Right lobe of liver (tissue), 6 donors: ENCODE measurements around the gene BBS4. TPM values are rescaled to one million over a fixed set of nuclear protein-coding genes. Genes with fewer than 3 reads are reported as not detected.

Experiments
- ATAC-seq, 4 donors: fragments of 200-7000 bp; cut with Tn5 transposase; one replicate each; pipeline ENCODE4 v1.9.1; 2020; ENCODE audit warnings: mild to moderate bottlenecking in 4 of 4, moderate library complexity in 4 of 4
- DNase-seq, 3 donors: peaks; one replicate each; pipeline ENCODE4 v3.0.0-alpha.2; 2020
- H3K27ac ChIP-seq, 3 donors: fragments of 200-600 bp; one replicate each; pipeline ENCODE4 v1.8.0; 2022
- H3K27me3 ChIP-seq, 2 donors: fragments of 200-600 bp; one replicate each; pipeline ENCODE4 v1.8.0; 2022
- H3K36me3 ChIP-seq, 4 donors: fragments of 200-600 bp; sonication (generic) in 1 of 4; one replicate each; pipeline versions ENCODE4 v1.5.1 to v1.8.0; 2017 to 2022; ENCODE audit warnings: control low read depth in 1 of 4
- H3K4me1 ChIP-seq, 4 donors: fragments of 200-600 bp; sonication (generic) in 1 of 4; one replicate each; pipeline versions ENCODE4 v1.5.1 to v1.8.0; 2017 to 2022; ENCODE audit warnings: control low read depth in 1 of 4
- H3K4me3 ChIP-seq, 3 donors: fragments of 200-600 bp; one replicate each; pipeline ENCODE4 v1.8.0; 2022
- H3K9me3 ChIP-seq, 4 donors: fragments of 200-600 bp; sonication (generic) in 1 of 4; one replicate each; pipeline versions ENCODE4 v1.5.1 to v1.8.0; 2017 to 2022; ENCODE audit warnings: control low read depth in 1 of 4
- POLR2A ChIP-seq: fragments of 450-650 bp; IDR thresholded peaks from one replicate; pipeline ENCODE4 v1.6.1; 2017; ENCODE audit warnings: antibody characterized with exemption, mild to moderate bottlenecking
- WGBS: methylation state at CpG from one replicate; pipeline ENCODE4 v1.1.6; 2018; ENCODE audit warnings: low coverage, low lambda C conversion rate; ENCODE audit not compliant: insufficient coverage; ENCODE audit errors: missing lambda C conversion rate; 5-methylcytosine and 5-hydroxymethylcytosine counted together
- intact Hi-C, 2 donors: fragments of 100-400 bp; cut with DNase I; formaldehyde crosslinking; loops; one replicate each; pipeline versions ENCODE4 v1.11.2 to v1.14.1; 2022
- total RNA-seq, 6 experiments: library from RNA; depleted of rRNA in 2 of 6; stranded (reverse); fragments of >200 nt in 2 of 6; fragmentation: NEBNext Ultra II Directional in 3 of 6; extraction: Animal tissue kit (Norgen Biotek cat#: 25700) in 3 of 6; gene quantifications; one replicate each; pipeline versions ENCODE4 v1.1.0 to v1.2.4, GENCODE V29; 2016 to 2023
- TF ChIP-seq, protein P1 (sequence below), 4 donors: fragments of 200-600 bp in 3 of 4; fragments of 450-650 bp in 1 of 4; IDR thresholded peaks; one replicate each; pipeline versions ENCODE4 v1.5.1 to v1.8.0; 2016 to 2022; ENCODE audit warnings: antibody characterized with exemption in 4 of 4, mild to moderate bottlenecking in 2 of 4
- donor health status: DM: no; HTN: yes; CAD: no.
- donor health status: DM: no; HTN: no; CAD: no.
- donor health status: DM: no; HTN: no; CAD: no.
- donor health status: DM: no; HTN: yes; CAD: no.
- donor health status: DM: no; HTN: yes; CAD: no.

The BBS4 gene
- total RNA-seq, 6 experiments from 2014 or later: 6.0 to 24.1 (median 9.5) TPM

DNA sequence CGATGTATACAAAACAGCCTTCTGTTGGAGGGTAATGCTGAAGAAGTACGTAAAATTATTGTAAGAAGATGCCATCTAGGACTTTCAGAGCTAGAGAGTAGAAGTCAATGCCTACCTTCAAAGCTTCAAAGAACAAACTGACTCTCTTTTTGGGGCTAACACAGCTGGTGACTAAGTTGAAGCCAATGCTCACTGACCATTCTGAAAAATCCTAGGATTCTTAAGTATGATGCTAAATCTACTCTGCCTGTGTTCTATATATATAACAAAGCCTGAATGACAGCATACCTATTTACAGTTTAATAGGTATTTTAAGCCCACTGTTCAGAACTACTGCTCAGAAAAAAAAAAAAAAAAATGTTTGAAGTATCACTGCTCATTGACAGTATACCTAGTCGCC lies 78.6 kb downstream of the BBS4 start:
- ATAC-seq (no peak), DNase-seq (no peak)
- Histone ChIP-seq H3K27me3 (no peaks in the 10 kb centered on the region), H3K36me3 (peaks cover 0 to 25% (median 4%) of the 10 kb centered on the region in 4 donors), H3K4me1 (no peaks in the 10 kb centered on the region), H3K27ac (no peak overlapping the region), H3K9me3 (no peaks in the 10 kb centered on the region), H3K4me3 (no peak overlapping the region)
- intact Hi-C loops: no loop called here
- WGBS: 96% methylated on average over 3 of the region's 3 CpGs
- TF ChIP-seq, protein P1, sequence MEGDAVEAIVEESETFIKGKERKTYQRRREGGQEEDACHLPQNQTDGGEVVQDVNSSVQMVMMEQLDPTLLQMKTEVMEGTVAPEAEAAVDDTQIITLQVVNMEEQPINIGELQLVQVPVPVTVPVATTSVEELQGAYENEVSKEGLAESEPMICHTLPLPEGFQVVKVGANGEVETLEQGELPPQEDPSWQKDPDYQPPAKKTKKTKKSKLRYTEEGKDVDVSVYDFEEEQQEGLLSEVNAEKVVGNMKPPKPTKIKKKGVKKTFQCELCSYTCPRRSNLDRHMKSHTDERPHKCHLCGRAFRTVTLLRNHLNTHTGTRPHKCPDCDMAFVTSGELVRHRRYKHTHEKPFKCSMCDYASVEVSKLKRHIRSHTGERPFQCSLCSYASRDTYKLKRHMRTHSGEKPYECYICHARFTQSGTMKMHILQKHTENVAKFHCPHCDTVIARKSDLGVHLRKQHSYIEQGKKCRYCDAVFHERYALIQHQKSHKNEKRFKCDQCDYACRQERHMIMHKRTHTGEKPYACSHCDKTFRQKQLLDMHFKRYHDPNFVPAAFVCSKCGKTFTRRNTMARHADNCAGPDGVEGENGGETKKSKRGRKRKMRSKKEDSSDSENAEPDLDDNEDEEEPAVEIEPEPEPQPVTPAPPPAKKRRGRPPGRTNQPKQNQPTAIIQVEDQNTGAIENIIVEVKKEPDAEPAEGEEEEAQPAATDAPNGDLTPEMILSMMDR (IDR thresholded peaks at IDR 0.05): no peak

DNA sequence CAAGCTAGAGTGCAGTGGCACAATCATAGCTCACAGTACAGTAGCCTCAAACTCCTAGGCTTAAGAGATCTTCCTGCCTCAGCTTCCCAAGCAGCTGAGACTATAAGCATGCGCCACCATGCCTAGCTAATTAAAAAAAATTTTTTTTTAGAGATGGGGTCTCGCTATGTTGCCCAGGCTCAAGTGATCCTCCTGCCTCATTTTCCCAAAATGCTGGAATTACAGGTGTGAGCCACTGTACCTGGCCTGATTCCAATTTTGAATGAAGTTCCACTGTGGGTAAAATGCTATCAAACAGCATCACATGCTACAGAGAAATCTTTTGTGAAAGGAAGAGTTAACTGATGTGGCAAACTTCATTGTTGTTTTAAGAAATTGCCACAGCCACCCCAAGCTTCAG lies 80.0 kb downstream of the BBS4 start:
- Histone ChIP-seq H3K27me3 (no peaks in the 10 kb centered on the region), H3K27ac (no peak overlapping the region), H3K9me3 (no peaks in the 10 kb centered on the region), H3K4me3 (no peak overlapping the region), H3K36me3 (peaks cover 0 to 28% (median 6%) of the 10 kb centered on the region in 4 donors), H3K4me1 (no peaks in the 10 kb centered on the region)
- TF ChIP-seq, protein P1 (IDR thresholded peaks at IDR 0.05): no peak
- TF ChIP-seq POLR2A: no peak
- no peak for ATAC-seq
- no peak for DNase-seq
- intact Hi-C loops: no loop called here
- 100% methylated on average over 2 of the region's 2 CpGs for WGBS

DNA sequence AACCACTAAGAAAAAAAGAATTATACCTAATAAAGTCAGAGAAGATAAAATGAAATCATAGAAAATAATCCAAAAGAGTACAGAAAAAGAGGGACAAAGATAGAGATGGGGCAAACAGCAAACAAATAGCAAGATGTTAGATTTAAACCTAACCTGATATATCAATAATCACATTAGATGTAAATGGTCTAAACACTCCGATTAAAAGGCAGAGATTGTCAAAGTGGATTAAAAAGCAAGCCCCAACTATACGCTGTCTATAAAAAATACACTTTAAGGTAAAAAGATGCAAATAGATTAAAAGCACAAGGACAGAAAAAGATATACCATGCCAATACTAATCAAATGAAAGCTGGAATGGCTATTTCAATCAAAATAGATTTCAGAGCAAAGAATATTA lies 80.8 kb downstream of the BBS4 start:
- Histone ChIP-seq H3K36me3 (peaks cover 0 to 35% (median 9%) of the 10 kb centered on the region in 4 donors), H3K4me3 (no peak overlapping the region), H3K27ac (no peak overlapping the region), H3K9me3 (no peaks in the 10 kb centered on the region), H3K27me3 (no peaks in the 10 kb centered on the region), H3K4me1 (no peaks in the 10 kb centered on the region)
- no peak for TF ChIP-seq POLR2A
- TF ChIP-seq, protein P1 (IDR thresholded peaks at IDR 0.05): no peak
- intact Hi-C loops: no loop called here
- DNase-seq (no peak), ATAC-seq (no peak)
- 86% methylated on average over 2 of the region's 2 CpGs for WGBS

DNA sequence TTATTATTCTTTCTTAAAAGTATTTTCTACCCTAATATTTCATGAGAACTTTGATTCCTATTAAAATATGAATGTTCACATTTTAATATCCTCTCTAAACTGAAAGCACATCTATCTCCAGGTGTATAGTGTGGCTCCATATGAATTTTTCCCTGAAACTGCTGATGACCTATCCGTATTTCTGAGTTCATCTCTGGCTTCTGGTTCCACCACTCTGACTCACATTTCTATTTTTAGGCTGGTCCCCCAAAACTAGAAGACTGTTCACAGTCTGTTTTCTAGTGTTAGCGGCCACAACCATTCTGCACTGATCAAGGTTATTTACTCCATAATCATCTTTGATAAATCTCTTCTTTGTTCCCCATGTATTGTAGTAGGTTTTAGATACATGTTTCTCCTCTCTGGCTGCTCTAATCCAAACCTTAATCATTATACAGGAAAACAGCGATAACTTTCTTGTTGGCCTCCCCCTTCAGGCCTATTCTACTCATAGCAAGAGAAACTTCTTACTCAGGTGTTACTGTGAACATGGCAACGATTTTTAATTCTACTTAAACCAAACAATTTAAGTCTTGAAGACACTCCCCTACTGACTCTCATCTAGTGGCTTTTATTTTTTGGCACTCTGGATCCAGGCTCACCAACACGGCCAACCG lies 84.8 kb downstream of the BBS4 start:
- H3K36me3 ChIP-seq: peaks cover 5 to 35% (median 11%) of the 10 kb centered on the region in 4 donors
- no peaks in the 10 kb centered on the region for H3K4me1 ChIP-seq
- WGBS: 78% methylated on average over 6 of the region's 6 CpGs
- H3K9me3 ChIP-seq: no peaks in the 10 kb centered on the region
- H3K27ac ChIP-seq: no peak overlapping the region
- H3K4me3 ChIP-seq: no peak overlapping the region
- intact Hi-C loops: no loop called here
- TF ChIP-seq, protein P1 (IDR thresholded peaks at IDR 0.05): no peak
- TF ChIP-seq POLR2A: no peak
- DNase-seq (no peak), ATAC-seq (no peak)
- H3K27me3 ChIP-seq: no peaks in the 10 kb centered on the region
